Mucosa of descending colon (tissue), 3 donors: ENCODE data around the gene SLC13A5. TPM values are rescaled to one million over a fixed set of nuclear protein-coding genes. Genes with fewer than 3 reads are reported as not detected.

Experiments
- ATAC-seq: fragments of 200-7000 bp; cut with Tn5 transposase; one replicate; pipeline ENCODE4 v1.9.1; 2020; ENCODE audit warnings: mild to moderate bottlenecking, moderate library complexity
- DNase-seq, 3 donors: peaks; one replicate each; pipeline ENCODE4 v3.0.0-alpha.2; 2020
- H3K36me3 ChIP-seq: fragments of 200-600 bp; one replicate; pipeline ENCODE4 v1.8.0; 2021; ENCODE audit warnings: low read depth, mild to moderate bottlenecking
- H3K4me1 ChIP-seq: fragments of 200-600 bp; one replicate; pipeline ENCODE4 v1.8.0; 2021; ENCODE audit warnings: low read depth, mild to moderate bottlenecking
- H3K4me3 ChIP-seq: fragments of 200-600 bp; one replicate; pipeline ENCODE4 v1.8.0; 2021; ENCODE audit warnings: mild to moderate bottlenecking
- H3K9me3 ChIP-seq: fragments of 200-600 bp; one replicate; pipeline ENCODE4 v1.8.0; 2021; ENCODE audit warnings: mild to moderate bottlenecking
- intact Hi-C, 2 donors: fragments of 100-400 bp; cut with DNase I in 1 of 2; cut with micrococcal nuclease in 1 of 2; formaldehyde crosslinking; loops; one replicate each; pipeline versions ENCODE4 v1.11.0 to v1.11.1; 2022; cut with DNase I, micrococcal nuclease
- total RNA-seq, 3 donors: library from RNA; stranded (reverse); fragmentation: NEBNext Ultra II Directional in 2 of 3; extraction: Animal tissue kit (Norgen Biotek cat#: 25700) in 2 of 3; gene quantifications; one replicate each; pipeline versions ENCODE4 v1.2.1 to v1.2.4, GENCODE V29; 2021 to 2023
- TF ChIP-seq, protein P1 (sequence below): fragments of 200-600 bp; IDR thresholded peaks from one replicate; pipeline ENCODE4 v1.8.0; 2022; ENCODE audit warnings: antibody characterized with exemption, mild to moderate bottlenecking
- donor health status: DM: no; HTN: no; CAD: no; lungs with moderate emphysema.
- donor health status: DM: no; HTN: no; CAD: no.
- donor health status: DM: no; HTN: yes; CAD: no.

SLC13A5 gene
- total RNA-seq, 3 donors from 2014 or later = not detected

DNA sequence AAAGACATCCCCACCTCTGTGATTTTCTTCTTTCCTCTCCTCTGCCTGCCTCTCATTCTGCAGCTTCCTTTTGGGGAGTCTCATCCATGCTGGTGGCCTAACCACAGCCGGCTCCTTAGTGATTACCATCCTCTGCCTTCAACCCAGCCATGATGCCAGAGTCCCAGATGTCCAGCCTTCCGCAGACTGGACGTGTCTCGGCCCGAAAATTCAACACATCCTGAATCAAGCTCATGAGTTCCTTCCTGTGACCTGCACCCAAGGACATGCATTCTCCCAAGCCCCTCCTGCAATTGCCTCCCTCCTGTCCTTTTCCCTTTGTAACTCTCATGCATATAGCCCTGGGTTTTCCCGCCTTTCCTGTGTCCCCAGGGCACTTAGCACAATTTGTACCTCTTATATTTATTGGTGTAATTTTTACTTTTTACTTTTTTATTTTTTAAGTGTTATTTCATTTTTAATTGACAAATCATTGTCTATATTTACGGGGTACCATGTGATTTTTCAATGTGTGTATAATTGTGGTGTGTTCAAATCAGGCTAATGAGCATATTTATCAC, 1.2 kb upstream of the SLC13A5 start:
- DNase-seq = no peak
- TF ChIP-seq, protein P1, sequence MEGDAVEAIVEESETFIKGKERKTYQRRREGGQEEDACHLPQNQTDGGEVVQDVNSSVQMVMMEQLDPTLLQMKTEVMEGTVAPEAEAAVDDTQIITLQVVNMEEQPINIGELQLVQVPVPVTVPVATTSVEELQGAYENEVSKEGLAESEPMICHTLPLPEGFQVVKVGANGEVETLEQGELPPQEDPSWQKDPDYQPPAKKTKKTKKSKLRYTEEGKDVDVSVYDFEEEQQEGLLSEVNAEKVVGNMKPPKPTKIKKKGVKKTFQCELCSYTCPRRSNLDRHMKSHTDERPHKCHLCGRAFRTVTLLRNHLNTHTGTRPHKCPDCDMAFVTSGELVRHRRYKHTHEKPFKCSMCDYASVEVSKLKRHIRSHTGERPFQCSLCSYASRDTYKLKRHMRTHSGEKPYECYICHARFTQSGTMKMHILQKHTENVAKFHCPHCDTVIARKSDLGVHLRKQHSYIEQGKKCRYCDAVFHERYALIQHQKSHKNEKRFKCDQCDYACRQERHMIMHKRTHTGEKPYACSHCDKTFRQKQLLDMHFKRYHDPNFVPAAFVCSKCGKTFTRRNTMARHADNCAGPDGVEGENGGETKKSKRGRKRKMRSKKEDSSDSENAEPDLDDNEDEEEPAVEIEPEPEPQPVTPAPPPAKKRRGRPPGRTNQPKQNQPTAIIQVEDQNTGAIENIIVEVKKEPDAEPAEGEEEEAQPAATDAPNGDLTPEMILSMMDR = no peak
- Histone ChIP-seq H3K4me3 (no peak overlapping the region), H3K4me1 (no peaks in the 10 kb centered on the region), H3K36me3 (no peaks in the 10 kb centered on the region), H3K9me3 (no peaks in the 10 kb centered on the region)
- intact Hi-C loops = no loop called here
- ATAC-seq = no peak

- H3K4me3 ChIP-seq = no peak overlapping the region
- ATAC-seq = no peak
- H3K9me3 ChIP-seq = no peaks in the 10 kb centered on the region
- H3K4me1 ChIP-seq = no peaks in the 10 kb centered on the region
- no peak for DNase-seq
- intact Hi-C loops = no loop called here
- no peaks in the 10 kb centered on the region for H3K36me3 ChIP-seq
- TF ChIP-seq, protein P1 = no peak
Measured at GRCh38 chr17:6713918-6714271, 726 bp upstream of the SLC13A5 start.

DNA sequence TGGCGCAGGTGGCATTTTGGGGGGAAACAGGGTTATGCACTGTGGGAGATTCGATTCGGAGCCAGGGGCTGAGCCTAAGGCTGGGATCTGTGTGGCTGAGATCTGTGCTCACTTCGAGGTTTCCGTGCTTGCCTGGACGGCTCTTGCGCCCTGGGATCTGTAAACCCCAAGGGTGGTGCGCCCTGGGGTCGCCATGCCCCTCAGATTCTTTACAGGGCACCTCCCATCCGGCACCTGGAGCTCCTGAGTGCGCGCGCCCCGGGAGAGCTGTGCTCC, 377 bp downstream of the SLC13A5 start:
- intact Hi-C loops = no loop called here

GRCh38 chr17:6712058-6712853, 913 bp downstream of the SLC13A5 start:
- no peak overlapping the region for H3K4me3 ChIP-seq
- H3K36me3 ChIP-seq = no peaks in the 10 kb centered on the region
- no peaks in the 10 kb centered on the region for H3K9me3 ChIP-seq
- H3K4me1 ChIP-seq = no peaks in the 10 kb centered on the region
- ATAC-seq = no peak
- TF ChIP-seq, protein P1 = no peak
- intact Hi-C loops = no loop called here
- DNase-seq = no peak

More for the DNA sequence above, 377 bp downstream of the SLC13A5 start:
- Histone ChIP-seq H3K9me3 (no peaks in the 10 kb centered on the region), H3K4me1 (no peaks in the 10 kb centered on the region), H3K4me3 (no peak overlapping the region), H3K36me3 (no peaks in the 10 kb centered on the region)
- no peak for DNase-seq
- no peak for ATAC-seq
- TF ChIP-seq, protein P1 = no peak

DNA sequence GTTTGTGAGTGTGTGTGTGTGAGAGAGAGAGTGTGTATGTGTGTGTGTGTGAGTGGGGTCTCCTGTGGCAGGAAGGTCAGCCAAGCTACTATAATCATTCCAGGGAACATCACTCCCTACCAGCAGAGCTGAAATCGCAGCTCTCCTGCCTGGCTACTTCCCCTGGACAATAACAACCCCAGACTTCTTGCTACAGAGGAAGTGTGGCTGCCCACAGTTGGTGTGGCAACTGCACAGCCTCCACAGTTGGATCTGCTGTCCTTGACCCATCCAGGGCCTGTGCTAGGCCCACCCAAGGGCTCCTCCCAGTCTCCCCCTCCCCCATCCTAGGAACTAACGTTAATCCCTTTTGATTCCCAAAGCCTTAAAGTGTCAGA, 1.5 kb downstream of the SLC13A5 start:
- no peaks in the 10 kb centered on the region for H3K4me1 ChIP-seq
- DNase-seq (no peak), ATAC-seq (no peak)
- intact Hi-C loops = no loop called here
- no peak overlapping the region for H3K4me3 ChIP-seq
- H3K9me3 ChIP-seq = no peaks in the 10 kb centered on the region
- H3K36me3 ChIP-seq = no peaks in the 10 kb centered on the region
- TF ChIP-seq, protein P1 = no peak
